Tibial nerve (tissue), 4 donors: ENCODE results near the gene ZNF692. TPM values are rescaled to one million over a fixed set of nuclear protein-coding genes. Genes with fewer than 3 reads are reported as not detected.

ENCODE experiments used
- DNase-seq, 2 donors: peaks; one replicate each; pipeline ENCODE4 v3.0.0-alpha.2; 2019; ENCODE audit warnings: low spot score in 2 of 2
- H3K27ac ChIP-seq, 4 donors: fragments of 200-600 bp; sonication (generic) in 3 of 4; one replicate each; pipeline ENCODE4 v1.5.1; 2017 to 2019; ENCODE audit warnings: mild to moderate bottlenecking in 1 of 4
- H3K27me3 ChIP-seq, 2 donors: fragments of 200-600 bp; sonication (generic) in 1 of 2; one replicate each; pipeline versions ENCODE4 v1.5.1 to v1.6.0; 2017 to 2019
- H3K36me3 ChIP-seq, 3 donors: fragments of 200-600 bp; sonication (generic); one replicate each; pipeline ENCODE4 v1.5.1; 2018 to 2019
- H3K4me1 ChIP-seq, 4 donors: fragments of 200-600 bp; sonication (generic) in 3 of 4; one replicate each; pipeline ENCODE4 v1.5.1; 2017 to 2019
- H3K4me3 ChIP-seq, 4 donors: fragments of 200-600 bp; sonication (generic) in 3 of 4; one replicate each; pipeline ENCODE4 v1.5.1; 2017 to 2019; ENCODE audit warnings: mild to moderate bottlenecking in 1 of 4, moderate library complexity in 1 of 4
- H3K9me3 ChIP-seq, 4 donors: fragments of 200-600 bp; sonication (generic) in 3 of 4; one replicate each; pipeline ENCODE4 v1.5.1; 2017 to 2019
- EP300 ChIP-seq, 2 donors: sonication (generic); formaldehyde crosslinking; IDR thresholded peaks; one replicate each; pipeline ENCODE4 v1.6.1; 2017; ENCODE audit warnings: antibody characterized with exemption in 2 of 2, mild to moderate bottlenecking in 1 of 2
- POLR2A ChIP-seq, 2 donors: fragments of 450-650 bp; IDR thresholded peaks; one replicate each; pipeline ENCODE4 v1.6.1; 2017; ENCODE audit warnings: antibody characterized with exemption in 2 of 2, mild to moderate bottlenecking in 2 of 2, moderate library complexity in 2 of 2
- WGBS, 2 donors: methylation state at CpG; one replicate each; pipeline ENCODE4 v1.1.5; 2018; 5-methylcytosine and 5-hydroxymethylcytosine counted together
- total RNA-seq, 4 donors: library from RNA; depleted of rRNA; stranded (reverse); fragments of >200 nt; gene quantifications; one replicate each; pipeline ENCODE4 v1.1.0, GENCODE V29; 2016
- TF ChIP-seq, protein P1 (sequence below), 5 experiments: fragments of 200-600 bp in 3 of 5; fragments of 450-650 bp in 2 of 5; sonication (generic) in 3 of 5; IDR thresholded peaks; one replicate each; pipeline ENCODE4 v1.5.1; 2016 to 2019; ENCODE audit warnings: antibody characterized with exemption in 5 of 5, mild to moderate bottlenecking in 3 of 5, moderate library complexity in 2 of 5

ZNF692 gene
- total RNA-seq, 4 donors from 2014 or later, result 40.8 to 118 (median 68.5) TPM

DNA sequence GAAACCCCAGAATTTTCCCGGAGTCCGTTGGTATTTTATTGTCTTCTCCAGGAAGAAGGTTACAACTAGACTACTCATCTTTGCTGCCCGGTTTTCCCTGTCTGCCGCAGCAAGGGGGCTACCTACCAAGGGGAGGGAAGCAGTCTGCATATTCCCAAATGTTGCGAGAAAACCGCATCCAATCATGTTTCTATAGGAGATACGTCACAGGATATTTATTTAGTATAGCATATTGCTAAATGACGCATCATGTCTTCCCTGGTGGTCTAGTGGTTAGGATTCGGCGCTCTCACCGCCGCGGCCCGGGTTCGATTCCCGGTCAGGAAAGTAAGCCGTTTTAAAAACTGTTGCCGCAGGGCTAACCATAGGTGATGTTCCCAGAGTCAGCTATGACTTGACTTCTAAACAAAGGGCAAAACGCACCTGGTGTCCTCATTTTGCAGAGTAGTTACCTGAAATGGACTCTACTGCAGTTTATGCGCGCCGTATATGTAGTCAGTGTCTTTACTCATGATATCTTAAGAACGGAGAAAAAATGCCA is 15.2 kb upstream of the ZNF692 start:
- peak overlapping the region; percentile 65 to 86 (median 77) for H3K4me3 ChIP-seq
- peak; percentile 53 to 78 for DNase-seq
- peak overlapping the region; percentile 94 to 98 (median 97) for H3K27ac ChIP-seq
- peaks cover 0 to 9% (median 0%) of the 10 kb centered on the region in 4 donors for H3K4me1 ChIP-seq
- H3K9me3 ChIP-seq, result no peaks in the 10 kb centered on the region
- H3K36me3 ChIP-seq, result no peaks in the 10 kb centered on the region
- H3K27me3 ChIP-seq, result no peaks in the 10 kb centered on the region
- peak in 1 of 2 donors; percentile 56 for TF ChIP-seq EP300 (IDR thresholded peaks at IDR 0.05)
- no peak for TF ChIP-seq POLR2A (IDR thresholded peaks at IDR 0.05)
- WGBS, 2 donors, result 5 to 7% methylated on average over 23 of the region's 23 CpGs

GRCh38 chr1:248873409-248873992 is 14.6 kb upstream of the ZNF692 start:
- peak overlapping the region; percentile 94 to 98 (median 97) for H3K27ac ChIP-seq
- H3K9me3 ChIP-seq, result no peaks in the 10 kb centered on the region
- peak; percentile 92 to 95 for DNase-seq
- peaks cover 0 to 9% (median 0%) of the 10 kb centered on the region in 4 donors for H3K4me1 ChIP-seq
- TF ChIP-seq POLR2A (IDR thresholded peaks at IDR 0.05) (peak in 1 of 2 donors; percentile 32), EP300 (IDR thresholded peaks at IDR 0.05) (no peak)
- TF ChIP-seq, protein P1, sequence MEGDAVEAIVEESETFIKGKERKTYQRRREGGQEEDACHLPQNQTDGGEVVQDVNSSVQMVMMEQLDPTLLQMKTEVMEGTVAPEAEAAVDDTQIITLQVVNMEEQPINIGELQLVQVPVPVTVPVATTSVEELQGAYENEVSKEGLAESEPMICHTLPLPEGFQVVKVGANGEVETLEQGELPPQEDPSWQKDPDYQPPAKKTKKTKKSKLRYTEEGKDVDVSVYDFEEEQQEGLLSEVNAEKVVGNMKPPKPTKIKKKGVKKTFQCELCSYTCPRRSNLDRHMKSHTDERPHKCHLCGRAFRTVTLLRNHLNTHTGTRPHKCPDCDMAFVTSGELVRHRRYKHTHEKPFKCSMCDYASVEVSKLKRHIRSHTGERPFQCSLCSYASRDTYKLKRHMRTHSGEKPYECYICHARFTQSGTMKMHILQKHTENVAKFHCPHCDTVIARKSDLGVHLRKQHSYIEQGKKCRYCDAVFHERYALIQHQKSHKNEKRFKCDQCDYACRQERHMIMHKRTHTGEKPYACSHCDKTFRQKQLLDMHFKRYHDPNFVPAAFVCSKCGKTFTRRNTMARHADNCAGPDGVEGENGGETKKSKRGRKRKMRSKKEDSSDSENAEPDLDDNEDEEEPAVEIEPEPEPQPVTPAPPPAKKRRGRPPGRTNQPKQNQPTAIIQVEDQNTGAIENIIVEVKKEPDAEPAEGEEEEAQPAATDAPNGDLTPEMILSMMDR (IDR thresholded peaks at IDR 0.05), result peak in 1 of 5 experiments; percentile 2
- no peaks in the 10 kb centered on the region for H3K27me3 ChIP-seq
- H3K36me3 ChIP-seq, result no peaks in the 10 kb centered on the region
- peak overlapping the region; percentile 65 to 86 (median 77) for H3K4me3 ChIP-seq
- WGBS, 2 donors, result 1% methylated on average over 30 to 41 of the region's 41 CpGs

GRCh38 chr1:248872752-248873408 is 14.0 kb upstream of the ZNF692 start:
- Histone ChIP-seq H3K4me3 (peak overlapping the region; percentile 65 to 86 (median 77)), H3K36me3 (no peaks in the 10 kb centered on the region), H3K27ac (peak overlapping the region; percentile 94 to 98 (median 97)), H3K9me3 (no peaks in the 10 kb centered on the region), H3K4me1 (peaks cover 0 to 9% (median 0%) of the 10 kb centered on the region in 4 donors), H3K27me3 (no peaks in the 10 kb centered on the region)
- TF ChIP-seq EP300 (IDR thresholded peaks at IDR 0.05), result peak in 1 of 2 donors; percentile 6
- peak in 1 of 2 donors; percentile 8 for TF ChIP-seq POLR2A (IDR thresholded peaks at IDR 0.05)
- TF ChIP-seq, protein P1 (IDR thresholded peaks at IDR 0.05), result no peak
- 2 to 3% methylated on average over 31 of the region's 31 CpGs for WGBS, 2 donors
- peak in 1 of 2 donors; percentile 34 for DNase-seq

- Histone ChIP-seq H3K27me3 (no peaks in the 10 kb centered on the region), H3K9me3 (no peaks in the 10 kb centered on the region), H3K36me3 (no peaks in the 10 kb centered on the region), H3K27ac (peak overlapping the region in 2 of 4 donors; percentile 94 to 98), H3K4me1 (peaks cover 0 to 9% (median 0%) of the 10 kb centered on the region in 4 donors), H3K4me3 (no peak overlapping the region)
- 97% methylated on average over 3 of the region's 3 CpGs for WGBS, 2 donors
- TF ChIP-seq POLR2A (IDR thresholded peaks at IDR 0.05), result no peak
- TF ChIP-seq EP300 (IDR thresholded peaks at IDR 0.05), result no peak
- TF ChIP-seq, protein P1 (IDR thresholded peaks at IDR 0.05), result no peak
- no peak for DNase-seq
Measured at GRCh38 chr1:248871837-248872401, 13.0 kb upstream of the ZNF692 start.

GRCh38 chr1:248862998-248863881 is 4.4 kb upstream of the ZNF692 start:
- Histone ChIP-seq H3K27me3 (no peaks in the 10 kb centered on the region), H3K36me3 (no peaks in the 10 kb centered on the region), H3K4me3 (peak overlapping the region; percentile 43 to 67 (median 64)), H3K27ac (peak overlapping the region; percentile 23 to 84 (median 68)), H3K9me3 (no peaks in the 10 kb centered on the region), H3K4me1 (peaks cover 0 to 30% (median 14%) of the 10 kb centered on the region in 4 donors)
- WGBS, 2 donors, result 2 to 6% methylated on average over 27 to 37 of the region's 46 CpGs
- peak; percentile 87 to 89 for DNase-seq
- TF ChIP-seq EP300 (IDR thresholded peaks at IDR 0.05), result peak in 1 of 2 donors; percentile 44
- TF ChIP-seq, protein P1 (IDR thresholded peaks at IDR 0.05), result no peak
- TF ChIP-seq POLR2A (IDR thresholded peaks at IDR 0.05), result peak in 1 of 2 donors; percentile 49
